NOMO-1 treated with DMSO at 0.1 percent for 48 hours (cell line): ENCODE results near the gene SLC39A13.
A peak's percentile ranks its signal among the peaks of the same experiment; 100 is the strongest.

Experiments used
- DNase-seq: peaks from one replicate; lab custom pipeline; 2025; ENCODE audit not compliant: unreplicated experiment; lab: John Stamatoyannopoulos, UW

The SLC39A13 gene

GRCh38 chr11:47449541-47449940, 41.2 kb downstream of the SLC39A13 start:
- DNase-seq, result no peak

- no peak for DNase-seq
Measured at GRCh38 chr11:47451436-47451835, 43.0 kb downstream of the SLC39A13 start.

- no peak for DNase-seq
Measured at GRCh38 chr11:47451990-47452389, 43.6 kb downstream of the SLC39A13 start.

GRCh38 chr11:47453365-47453764, 45.0 kb downstream of the SLC39A13 start:
- no peak for DNase-seq

GRCh38 chr11:47454258-47454671, 45.9 kb downstream of the SLC39A13 start:
- peak; percentile 88 for DNase-seq

- DNase-seq, result no peak
Measured at GRCh38 chr11:47460571-47461235, 52.3 kb downstream of the SLC39A13 start.

- DNase-seq, result no peak
Measured at GRCh38 chr11:47461876-47462275, 53.5 kb downstream of the SLC39A13 start.

- DNase-seq, result no peak
Measured at GRCh38 chr11:47464483-47464882, 56.1 kb downstream of the SLC39A13 start.
